SK-N-MC (cell line): ENCODE measurements around the gene PANK2.
"Not testable (repeated sequence)": the region's sequence is repeated elsewhere in the genome, so short reads cannot be mapped to it uniquely, and the experiment has no call there.

ENCODE experiments used
- DNase-seq: peaks from one replicate; pipeline ENCODE4 v3.0.0-alpha.2; 2011; ENCODE audit warnings: low read depth, low spot score
- H3K27ac ChIP-seq: fragments of 200-600 bp; sonication (generic); 2 replicates; pipeline ENCODE4 v1.5.1; 2016; ENCODE audit warnings: mixed run types
- H3K36me3 ChIP-seq: fragments of 200-600 bp; sonication (generic); 2 replicates; pipeline ENCODE4 v1.6.1; 2017; ENCODE audit warnings: antibody characterized with exemption, low read length, mixed read lengths; ENCODE audit not compliant: insufficient read depth
- H3K4me3 ChIP-seq: fragments of 200-600 bp; sonication (generic); 2 replicates; pipeline ENCODE4 v1.5.1; 2016
- H3K9ac ChIP-seq: fragments of 200-600 bp; sonication (generic); 2 replicates; pipeline ENCODE4 v1.8.0; 2017; ENCODE audit warnings: mixed run types, mixed read lengths; ENCODE audit not compliant: insufficient read length
- H3K9me3 ChIP-seq: fragments of 200-600 bp; sonication (generic); 2 replicates; pipeline ENCODE4 v1.6.1; 2017; ENCODE audit warnings: low read depth, mild to moderate bottlenecking, antibody characterized with exemption, low read length, moderate library complexity, mixed read lengths
- EZH2 ChIP-seq: fragments of 200-600 bp; sonication (generic); IDR thresholded peaks from one replicate; pipeline ENCODE4 v1.6.1; 2017; ENCODE audit warnings: antibody characterized with exemption
- FOXP2 ChIP-seq: optimal IDR thresholded peaks from 2 replicates; pipeline ENCODE3; 2011; ENCODE audit warnings: mild to moderate bottlenecking, moderate library complexity; ENCODE audit not compliant: insufficient read depth; ENCODE audit errors: extremely low read length, control extremely low read depth
- POLR2AphosphoS5 ChIP-seq: IDR thresholded peaks from 2 replicates; pipeline ENCODE4 v1.6.1; 2012; ENCODE audit warnings: mild to moderate bottlenecking, low read depth, low read length, borderline replicate concordance

PANK2 gene

DNA sequence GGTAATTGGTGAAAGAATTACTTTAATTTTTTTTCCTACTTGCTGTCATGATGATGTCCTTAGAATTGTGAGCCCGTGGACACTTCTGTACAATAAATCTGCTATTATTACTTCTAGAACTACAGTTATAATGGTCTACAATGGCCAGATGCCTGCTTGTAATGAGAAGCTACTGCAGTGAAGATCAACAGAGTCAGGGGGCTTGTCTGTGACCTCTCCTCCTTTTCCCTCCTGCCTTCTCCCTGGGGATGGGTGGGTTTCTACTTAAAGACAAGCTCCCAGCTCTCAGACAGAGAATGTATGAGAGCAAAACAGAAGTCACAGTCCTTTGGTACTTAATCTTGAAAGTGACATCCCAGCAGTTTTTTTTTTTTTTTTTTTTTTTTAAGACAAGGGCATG is 13.2 kb upstream of the PANK2 start:
- TF ChIP-seq FOXP2 (no peak), POLR2AphosphoS5 (no peak), EZH2 (no peak)
- Histone ChIP-seq H3K36me3 (peaks cover 10% of the 10 kb centered on the region), H3K9me3 (no peaks in the 10 kb centered on the region), H3K9ac (no peak overlapping the region), H3K4me3 (no peak overlapping the region), H3K27ac (no peak overlapping the region)
- no peak for DNase-seq

DNA sequence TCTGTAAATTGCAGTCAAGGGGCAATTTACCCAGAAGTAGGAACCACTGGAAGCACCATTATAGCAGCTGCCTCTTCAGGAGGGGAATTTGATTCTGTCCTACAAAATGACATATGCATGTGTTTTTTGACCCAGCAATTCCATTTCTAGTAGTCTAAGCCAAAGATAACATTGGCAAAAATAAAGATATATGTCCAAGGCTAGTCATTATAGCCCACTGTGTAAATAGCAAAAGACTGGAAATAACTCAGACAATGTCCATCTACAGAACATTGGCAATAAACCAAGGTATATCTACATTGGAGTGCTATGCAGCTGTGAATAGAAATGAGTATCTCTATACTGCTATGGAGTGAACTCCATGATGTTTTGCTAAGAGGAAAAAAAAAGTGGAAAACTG is 12.5 kb upstream of the PANK2 start:
- Histone ChIP-seq H3K9me3 (no peaks in the 10 kb centered on the region), H3K36me3 (peaks cover 10% of the 10 kb centered on the region), H3K9ac (no peak overlapping the region), H3K27ac (no peak overlapping the region), H3K4me3 (no peak overlapping the region)
- TF ChIP-seq FOXP2 (no peak), POLR2AphosphoS5 (no peak), EZH2 (no peak)
- no peak for DNase-seq

DNA sequence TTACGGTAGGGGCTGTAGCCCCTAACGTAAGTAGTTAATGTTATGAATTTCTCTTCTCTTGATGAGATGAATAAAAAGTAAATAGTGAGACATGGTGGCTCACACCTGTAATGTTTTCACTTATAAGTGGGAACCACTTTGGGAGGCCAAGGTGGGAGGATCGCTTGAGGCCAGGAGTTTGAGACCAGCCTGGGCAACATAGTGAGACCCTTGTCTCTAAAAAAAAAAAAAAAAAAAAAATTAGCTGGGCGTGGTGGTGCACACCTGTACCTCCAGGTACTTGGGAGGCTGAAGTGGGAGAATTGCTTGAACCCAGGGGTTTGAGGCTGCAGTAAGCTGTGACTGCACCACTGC is 10.3 kb upstream of the PANK2 start:
- DNase-seq, H3K9me3 ChIP-seq, H3K27ac ChIP-seq, H3K4me3 ChIP-seq, H3K36me3 ChIP-seq, H3K9ac ChIP-seq: not testable (repeated sequence)

DNA sequence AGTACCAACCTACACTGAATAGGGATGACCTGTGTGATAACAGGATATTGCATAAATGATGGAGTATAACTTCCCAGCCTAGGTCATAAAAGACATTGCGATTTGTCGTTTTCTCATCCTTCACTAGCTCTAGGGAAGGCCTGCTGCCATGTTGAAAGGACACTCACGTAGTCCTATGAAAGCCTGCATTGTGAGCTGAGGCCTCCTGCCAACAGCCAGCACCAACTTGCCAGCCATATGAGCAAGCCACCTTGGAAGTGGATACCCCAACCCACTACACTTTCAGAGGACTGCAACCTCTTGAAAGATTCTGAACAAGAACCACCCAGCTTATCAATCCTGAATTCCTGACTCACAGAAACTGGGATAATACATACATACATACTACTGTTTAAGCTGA is 3.5 kb upstream of the PANK2 start:
- Histone ChIP-seq H3K36me3 (peaks cover 3% of the 10 kb centered on the region), H3K27ac (0 out of 2 replicates have a peak overlapping the region, but pooled peaks have one; percentile 36)
- no peak for DNase-seq

DNA sequence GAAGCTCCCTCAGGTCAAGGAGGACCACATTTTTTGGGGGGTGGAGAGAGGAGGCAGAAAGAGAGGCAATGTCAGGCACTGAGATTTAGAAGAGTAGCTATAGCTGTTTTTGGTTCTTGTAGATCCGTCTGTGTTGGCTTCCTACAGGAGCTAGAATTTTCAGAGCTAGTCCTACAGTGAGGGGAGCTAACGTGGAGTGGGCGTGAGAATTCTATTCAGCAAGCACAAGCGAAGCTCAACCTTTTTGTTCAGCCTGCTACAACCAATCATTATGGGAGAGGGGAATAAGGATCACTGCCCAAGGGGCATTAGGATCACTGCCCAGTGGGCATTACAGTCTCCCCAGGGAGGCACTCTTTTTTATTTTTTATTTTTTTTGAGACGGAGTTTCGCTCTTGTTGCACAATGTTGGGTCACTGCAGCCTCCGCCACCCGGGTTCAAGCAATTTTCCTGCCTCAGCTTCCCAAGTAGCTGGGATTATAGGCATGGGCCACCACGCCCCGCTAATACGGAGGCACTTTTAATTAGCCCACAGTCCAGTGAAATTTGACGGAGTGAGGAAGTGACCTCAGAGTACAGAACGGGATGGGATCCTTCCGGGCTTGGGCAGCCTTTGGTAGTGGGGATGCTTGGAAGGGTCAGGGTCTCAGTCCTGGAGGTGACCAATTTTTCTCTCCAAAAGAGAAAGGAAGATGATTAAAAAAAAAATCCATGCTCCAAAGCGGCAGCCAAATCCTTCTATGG is 1.1 kb upstream of the PANK2 start:
- Histone ChIP-seq H3K4me3 (peak overlapping the region; percentile 88), H3K36me3 (peaks cover 24% of the 10 kb centered on the region), H3K9ac (peak overlapping the region; percentile 86), H3K9me3 (no peaks in the 10 kb centered on the region), H3K27ac (no peak overlapping the region)
- TF ChIP-seq POLR2AphosphoS5 (no peak), EZH2 (no peak), FOXP2 (no peak)
- no peak for DNase-seq

More for the DNA sequence above, 3.5 kb upstream of the PANK2 start:
- Histone ChIP-seq H3K9me3 (no peaks in the 10 kb centered on the region), H3K9ac (no peak overlapping the region), H3K4me3 (no peak overlapping the region)
- TF ChIP-seq EZH2 (no peak), POLR2AphosphoS5 (no peak), FOXP2 (no peak)

DNA sequence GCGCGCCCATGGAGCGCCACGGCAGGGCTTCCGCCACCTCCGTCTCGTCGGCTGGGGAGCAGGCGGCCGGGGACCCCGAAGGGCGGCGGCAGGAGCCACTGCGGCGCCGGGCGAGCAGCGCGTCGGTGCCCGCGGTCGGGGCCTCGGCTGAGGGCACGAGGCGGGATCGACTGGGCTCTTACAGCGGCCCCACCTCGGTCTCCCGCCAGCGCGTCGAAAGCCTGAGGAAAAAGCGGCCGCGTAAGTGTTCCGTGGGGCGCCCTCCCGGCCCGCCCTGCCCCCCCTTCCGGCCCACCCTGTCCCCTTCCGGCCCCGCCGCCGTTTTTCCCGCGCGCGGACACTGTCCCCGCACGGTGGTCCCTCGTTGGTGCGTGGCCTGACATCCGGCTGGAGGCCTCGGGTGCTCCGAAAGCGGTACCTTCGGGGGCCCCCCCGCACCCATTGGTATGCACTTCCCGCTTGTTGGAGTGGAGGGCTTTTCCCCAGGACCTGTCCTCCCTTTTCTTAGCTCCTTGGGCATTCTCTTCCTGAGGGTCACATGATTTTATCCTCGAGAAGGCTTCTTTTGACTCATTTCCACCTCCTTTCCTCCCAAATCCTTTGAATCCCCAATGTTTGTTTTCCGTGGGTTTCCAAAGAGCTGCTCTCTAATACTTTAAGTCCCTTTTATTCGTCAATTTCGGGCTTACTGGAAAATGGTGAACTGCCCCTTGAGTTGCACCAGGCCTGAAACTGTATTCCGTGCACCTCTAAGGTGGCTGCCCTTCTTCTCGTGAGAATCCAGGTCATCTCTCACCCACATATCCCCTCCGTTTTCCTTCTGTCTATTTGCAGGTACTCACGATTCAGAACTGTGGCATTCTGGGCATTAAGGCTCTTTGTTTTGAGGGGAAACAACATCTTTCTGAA is 556 bp downstream of the PANK2 start:
- TF ChIP-seq EZH2 (no peak), FOXP2 (no peak), POLR2AphosphoS5 (no peak)
- peaks cover 30% of the 10 kb centered on the region for H3K36me3 ChIP-seq
- H3K27ac ChIP-seq, result peak overlapping the region; percentile 68
- H3K4me3 ChIP-seq, result peak overlapping the region; percentile 88
- no peaks in the 10 kb centered on the region for H3K9me3 ChIP-seq
- DNase-seq, result no peak
- peak overlapping the region; percentile 83 for H3K9ac ChIP-seq

DNA sequence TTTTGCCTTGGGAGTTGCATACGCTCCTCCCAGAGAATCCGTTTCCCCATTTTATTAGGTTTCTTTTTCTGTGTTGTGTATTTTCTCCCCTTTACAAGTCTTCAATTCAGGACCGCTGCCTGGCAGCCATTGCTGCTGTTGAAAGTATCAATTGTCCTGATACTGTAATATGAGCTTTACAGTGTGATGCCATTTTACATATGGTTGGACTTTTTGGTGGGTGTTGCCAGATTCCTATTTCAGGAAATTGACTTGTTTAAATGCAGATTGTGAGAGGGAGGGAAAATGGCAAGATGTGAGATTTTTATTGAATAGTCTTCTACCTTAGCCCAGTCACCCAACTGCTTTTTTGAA is 1.2 kb downstream of the PANK2 start:
- Histone ChIP-seq H3K9ac (peak overlapping the region; percentile 83), H3K9me3 (no peaks in the 10 kb centered on the region), H3K4me3 (peak overlapping the region; percentile 88), H3K36me3 (peaks cover 32% of the 10 kb centered on the region), H3K27ac (peak overlapping the region; percentile 68)
- no peak for DNase-seq
- TF ChIP-seq FOXP2 (no peak), POLR2AphosphoS5 (0 out of 2 replicates have a peak, but pooled peaks have one; percentile 44)

DNA sequence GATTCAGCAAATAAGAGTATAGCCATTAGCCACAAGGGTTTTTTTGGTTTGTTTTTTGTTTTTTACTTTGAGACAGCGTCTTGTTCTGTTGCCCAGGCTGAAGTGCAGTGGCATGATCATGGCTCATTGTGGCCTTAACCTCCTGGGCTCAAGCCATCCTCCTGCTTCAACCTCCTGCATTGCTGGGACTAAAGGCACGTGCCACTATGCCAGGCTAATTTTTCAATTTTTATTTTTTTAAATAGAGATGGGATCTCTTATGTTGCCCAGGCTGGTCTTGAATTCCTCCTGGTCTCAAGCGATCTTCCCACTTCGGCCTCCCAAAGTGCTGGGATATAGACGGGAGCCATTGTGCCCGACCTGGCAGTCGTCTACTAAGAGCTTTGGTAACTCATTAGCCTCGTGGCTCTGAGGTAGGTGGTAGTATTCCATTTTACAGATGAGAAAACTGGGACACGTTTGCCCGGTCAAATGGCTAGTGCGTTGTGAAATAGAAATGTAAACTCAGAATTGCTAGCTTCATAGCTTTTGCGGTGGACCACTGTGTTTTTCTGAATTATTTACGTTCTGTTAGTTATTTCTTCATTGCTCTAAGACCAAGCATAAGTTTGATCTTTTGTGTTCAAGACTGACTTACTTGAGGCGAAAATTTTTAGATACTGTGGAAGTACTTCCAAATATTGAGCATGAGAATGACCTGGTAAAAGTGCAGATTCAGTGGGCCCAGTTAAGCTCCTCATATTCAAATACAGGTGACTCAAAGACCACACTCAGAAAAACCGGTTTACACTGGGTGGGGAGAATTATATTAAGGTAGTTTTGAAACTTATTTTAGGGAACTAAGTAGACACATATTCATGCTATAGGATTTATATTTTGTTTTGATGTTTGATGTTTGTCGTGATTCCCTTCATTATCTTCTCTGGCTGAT is 2.1 kb downstream of the PANK2 start:
- no peak for DNase-seq
- Histone ChIP-seq H3K36me3 (peaks cover 36% of the 10 kb centered on the region), H3K4me3 (peak overlapping the region; percentile 88), H3K9ac (peak overlapping the region; percentile 83), H3K27ac (peak overlapping the region; percentile 68; the same call in 1 of the 2 replicates), H3K9me3 (no peaks in the 10 kb centered on the region)
- TF ChIP-seq FOXP2, result no peak
- TF ChIP-seq EZH2, result no peak
- TF ChIP-seq POLR2AphosphoS5, result no peak
